GM18526 (cell line): ENCODE results near the gene PLBD2.
A peak's percentile ranks its signal among the peaks of the same experiment; 100 is the strongest.

Source experiments
- POLR2A ChIP-seq: IDR thresholded peaks from 3 replicates; pipeline ENCODE4 v1.6.1; 2011; ENCODE audit not compliant: insufficient read length; ENCODE audit errors: extremely low read depth

The PLBD2 gene

GRCh38 chr12:113329791-113330417, 28.5 kb upstream of the PLBD2 start:
- no peak for TF ChIP-seq POLR2A

GRCh38 chr12:113330505-113330904, 27.9 kb upstream of the PLBD2 start:
- TF ChIP-seq POLR2A, result no peak

- TF ChIP-seq POLR2A, result no peak
Observed at GRCh38 chr12:113332688-113333417, 25.5 kb upstream of the PLBD2 start.

- TF ChIP-seq POLR2A, result no peak
Observed at GRCh38 chr12:113333418-113333750, 25.0 kb upstream of the PLBD2 start.

GRCh38 chr12:113333877-113334785, 24.3 kb upstream of the PLBD2 start:
- TF ChIP-seq POLR2A, result no peak

- TF ChIP-seq POLR2A, result peak; percentile 78
Observed at GRCh38 chr12:113334786-113335539, 23.4 kb upstream of the PLBD2 start, which contains the start of gene SLC8B1. SLC8B1 (minus strand) TSS chr12:113335109; CDS start chr12:113332878, 2,231 bp downstream.

GRCh38 chr12:113339540-113339939, 18.8 kb upstream of the PLBD2 start:
- TF ChIP-seq POLR2A, result no peak

GRCh38 chr12:113340061-113340460, 18.3 kb upstream of the PLBD2 start:
- TF ChIP-seq POLR2A, result no peak

- TF ChIP-seq POLR2A, result no peak
Observed at GRCh38 chr12:113341535-113341934, 16.9 kb upstream of the PLBD2 start.

- TF ChIP-seq POLR2A, result no peak
Observed at GRCh38 chr12:113345318-113345717, 13.1 kb upstream of the PLBD2 start.

GRCh38 chr12:113346353-113346752, 12.0 kb upstream of the PLBD2 start:
- TF ChIP-seq POLR2A, result no peak

- TF ChIP-seq POLR2A, result no peak
Observed at GRCh38 chr12:113347107-113347506, 11.3 kb upstream of the PLBD2 start.

GRCh38 chr12:113347892-113348291, 10.5 kb upstream of the PLBD2 start:
- no peak for TF ChIP-seq POLR2A

GRCh38 chr12:113348849-113349536, 9.4 kb upstream of the PLBD2 start:
- no peak for TF ChIP-seq POLR2A
